HG02798 (cell line): ENCODE results near the gene NPIPB6.

Source experiments
- ATAC-seq: cut with Tn5 transposase; IDR thresholded peaks from one replicate; pipeline ENCODE4 v1.9.1; 2021; ENCODE audit warnings: mild to moderate bottlenecking; ENCODE audit not compliant: unreplicated experiment, poor library complexity

The NPIPB6 gene

DNA sequence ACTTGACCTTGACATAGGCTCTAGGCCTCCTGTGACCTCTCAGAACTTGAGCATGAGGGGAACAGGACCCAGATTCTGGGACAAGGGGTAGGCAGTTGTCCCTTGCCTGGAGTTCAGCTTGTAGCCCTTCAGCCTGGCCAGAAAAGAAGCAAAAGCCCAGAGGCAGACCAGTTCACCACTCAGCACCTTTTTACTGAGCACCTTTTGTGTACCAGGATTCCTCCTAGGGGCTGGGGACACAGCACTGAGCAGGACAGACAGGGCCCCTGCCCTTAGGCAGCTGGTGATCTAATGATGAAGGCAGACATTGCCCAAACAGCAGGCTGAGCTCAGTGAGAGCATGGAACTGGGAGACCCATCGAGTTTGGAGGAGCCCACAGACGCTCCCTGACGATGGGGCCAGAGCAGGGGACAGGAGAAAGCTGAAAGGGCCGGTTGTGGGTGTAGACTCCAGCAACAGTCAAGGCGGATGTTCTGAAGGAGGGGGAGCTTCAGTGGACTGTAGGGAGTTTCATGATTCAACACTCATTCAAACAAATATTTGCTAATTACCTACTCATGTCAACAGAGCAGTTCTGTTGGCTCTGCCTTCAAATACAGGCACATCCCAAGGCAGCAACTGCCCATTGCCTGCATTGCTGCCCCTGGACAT is 38.9 kb downstream of the NPIPB6 start:
- no peak for ATAC-seq

DNA sequence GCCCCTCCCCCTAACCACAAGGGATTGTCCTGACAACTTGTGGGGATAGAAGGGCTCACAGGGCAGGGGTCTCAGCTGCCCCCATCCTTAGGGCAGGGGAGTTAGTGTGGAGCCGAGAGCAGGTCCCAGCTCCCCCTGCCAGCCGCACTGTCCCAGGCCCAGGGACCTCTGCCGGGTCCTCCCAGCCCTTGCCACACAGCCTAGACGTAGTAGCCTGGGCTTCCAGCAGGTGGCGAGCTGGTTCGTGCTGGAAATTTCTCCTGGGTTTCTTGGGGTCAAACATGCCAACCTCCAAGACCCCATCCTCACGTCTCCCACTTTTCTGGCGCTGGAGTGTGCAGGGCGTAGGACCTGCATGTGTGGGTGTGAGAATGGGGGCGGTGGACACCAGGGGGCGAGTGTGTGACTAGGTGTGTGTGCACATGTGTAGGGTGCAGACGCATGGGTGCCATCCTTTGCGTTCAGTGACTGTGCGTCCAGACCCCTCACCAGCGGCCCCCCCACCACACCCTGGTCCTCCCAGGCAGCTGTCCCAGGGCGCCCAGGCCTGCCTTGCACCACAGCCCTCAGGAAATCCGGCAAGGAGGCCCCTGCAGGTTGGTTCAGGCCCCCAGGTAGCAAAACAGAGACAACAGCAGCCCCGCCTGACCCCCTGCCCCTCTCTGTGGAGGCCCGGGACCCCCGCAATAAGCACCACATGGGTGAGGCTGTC is 41.5 kb downstream of the NPIPB6 start:
- no peak for ATAC-seq

DNA sequence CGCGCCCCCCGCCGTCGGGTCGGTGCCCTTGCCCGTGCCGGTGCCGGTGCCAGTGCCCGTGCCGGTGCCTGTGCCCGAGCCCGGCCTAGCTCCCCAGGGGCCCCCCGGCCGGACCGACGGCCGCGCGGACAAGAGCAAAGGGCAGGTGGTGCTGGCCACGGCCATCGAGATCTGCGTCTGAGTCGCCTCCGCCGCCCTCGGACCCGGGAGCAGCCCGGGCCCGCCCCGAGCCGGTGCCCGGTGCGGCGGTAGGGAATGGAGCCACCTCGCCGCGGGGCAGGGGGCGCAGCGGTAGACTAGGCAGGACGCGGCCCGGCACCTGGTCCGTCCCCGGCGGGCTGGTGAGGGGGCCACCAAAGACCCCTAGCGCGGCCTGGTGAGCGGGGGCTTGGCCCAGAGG is 42.6 kb downstream of the NPIPB6 start:
- ATAC-seq, result no peak

DNA sequence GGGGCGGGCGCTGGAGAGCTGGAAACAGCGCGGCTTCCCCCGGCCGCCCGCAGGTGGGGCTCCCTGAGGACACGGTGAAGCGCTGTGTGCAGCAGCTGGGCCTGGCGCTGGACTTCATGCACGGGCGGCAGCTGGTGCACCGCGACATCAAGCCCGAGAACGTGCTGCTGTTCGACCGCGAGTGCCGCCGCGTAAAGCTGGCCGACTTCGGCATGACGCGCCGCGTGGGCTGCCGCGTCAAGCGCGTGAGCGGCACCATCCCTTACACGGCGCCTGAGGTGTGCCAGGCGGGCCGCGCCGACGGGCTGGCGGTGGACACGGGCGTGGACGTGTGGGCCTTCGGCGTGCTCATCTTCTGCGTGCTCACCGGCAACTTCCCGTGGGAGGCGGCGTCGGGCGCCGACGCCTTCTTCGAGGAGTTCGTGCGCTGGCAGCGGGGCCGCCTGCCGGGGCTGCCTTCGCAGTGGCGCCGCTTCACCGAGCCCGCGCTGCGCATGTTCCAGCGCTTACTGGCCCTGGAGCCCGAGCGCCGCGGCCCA is 43.2 kb downstream of the NPIPB6 start:
- no peak for ATAC-seq

DNA sequence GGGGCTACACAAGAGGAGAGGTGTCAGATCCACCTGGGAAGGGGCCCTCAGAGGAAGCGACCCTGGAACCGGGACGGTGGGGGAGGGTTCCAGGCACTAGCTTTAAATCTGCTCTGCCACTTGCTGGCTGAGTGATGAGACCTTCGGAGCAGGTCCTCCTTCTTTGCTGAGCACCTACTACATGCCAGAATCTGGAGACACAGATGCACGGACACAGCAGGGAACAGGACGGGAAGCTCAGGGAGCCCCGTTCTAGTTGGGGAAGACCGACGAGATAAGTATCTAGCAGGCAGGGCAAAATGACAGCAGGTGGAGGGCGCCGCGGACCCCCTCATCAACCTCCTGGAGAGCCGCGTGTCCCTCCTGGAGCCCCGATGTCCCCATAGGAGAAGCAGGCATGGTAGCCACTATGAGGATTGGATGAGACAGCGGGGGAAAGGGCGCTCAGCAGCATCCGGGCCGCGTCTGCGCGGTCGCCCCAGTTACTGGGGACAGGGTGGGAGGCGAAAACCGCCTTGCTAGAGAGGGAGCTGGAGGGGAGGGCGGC is 43.8 kb downstream of the NPIPB6 start:
- no peak for ATAC-seq

DNA sequence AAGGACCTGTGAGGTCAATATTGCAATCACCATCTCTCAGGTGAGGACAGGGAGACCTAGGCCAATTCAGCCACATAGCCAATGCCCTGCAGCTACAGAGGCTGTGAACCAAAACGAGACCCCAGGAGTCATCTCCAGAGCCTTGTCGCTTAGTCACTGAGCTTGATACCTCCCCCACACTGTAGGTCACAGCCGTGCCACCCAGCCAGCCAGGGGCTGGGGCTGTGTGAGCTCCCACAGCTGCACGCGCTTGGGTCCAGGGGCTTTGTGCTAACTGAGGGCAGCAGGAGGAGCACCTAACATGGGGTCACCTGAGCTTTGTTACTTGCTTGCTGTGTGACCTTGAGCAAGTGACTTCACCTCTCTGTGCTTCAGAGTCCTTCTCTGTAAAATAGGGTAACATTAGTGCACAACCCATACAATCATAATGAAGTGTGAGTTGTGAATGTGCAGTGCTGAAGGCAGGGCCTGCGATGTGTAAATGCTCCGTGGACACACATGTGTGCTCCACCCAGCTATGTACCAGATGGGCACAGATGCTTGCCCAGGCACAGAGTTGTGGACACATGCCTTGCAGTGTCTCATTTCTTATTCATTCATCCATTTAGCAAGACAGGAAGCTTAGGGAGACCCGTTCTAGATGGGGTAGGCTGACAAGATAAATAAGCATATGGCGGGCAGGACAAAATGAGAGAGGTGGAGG is 45.1 kb downstream of the NPIPB6 start:
- no peak for ATAC-seq

DNA sequence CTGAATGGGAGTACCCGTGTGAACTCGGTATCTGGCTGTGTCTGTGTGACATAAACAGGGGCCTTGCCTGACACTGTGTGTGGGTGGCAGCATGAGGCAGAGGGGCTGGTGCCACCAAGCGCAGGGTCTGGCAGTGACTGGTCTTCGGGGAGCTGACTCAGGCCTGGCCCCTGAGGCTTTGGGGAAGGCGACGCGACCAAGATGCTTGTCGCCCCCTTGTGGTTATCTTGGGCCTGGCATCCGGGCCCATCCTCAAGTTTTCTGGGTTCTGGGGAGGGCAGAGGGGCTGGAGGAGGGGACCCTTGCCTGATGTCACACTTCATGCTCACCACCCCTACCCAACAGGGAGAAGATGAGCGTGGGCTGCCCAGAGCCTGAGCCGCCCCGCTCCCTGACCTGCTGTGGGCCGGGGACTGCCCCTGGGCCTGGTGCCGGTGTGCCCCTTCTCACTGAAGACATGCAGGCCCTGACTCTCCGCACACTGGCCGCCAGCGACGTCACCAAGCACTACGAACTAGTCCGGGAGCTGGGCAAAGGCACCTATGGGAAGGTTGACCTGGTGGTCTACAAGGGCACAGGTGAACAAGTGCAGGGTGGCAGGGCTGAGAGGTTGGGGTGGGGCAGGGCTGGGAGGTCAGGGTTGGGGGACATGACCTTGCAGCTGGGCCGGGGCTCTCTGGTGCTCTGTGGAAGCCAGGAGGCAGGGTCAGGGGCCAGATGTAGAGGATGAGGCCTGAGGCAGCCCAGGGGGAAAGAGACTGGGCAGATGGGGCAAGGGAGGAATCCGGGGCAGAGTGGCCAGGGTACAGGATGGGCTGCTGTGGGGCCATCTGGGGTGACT is 46.0 kb downstream of the NPIPB6 start:
- no peak for ATAC-seq

DNA sequence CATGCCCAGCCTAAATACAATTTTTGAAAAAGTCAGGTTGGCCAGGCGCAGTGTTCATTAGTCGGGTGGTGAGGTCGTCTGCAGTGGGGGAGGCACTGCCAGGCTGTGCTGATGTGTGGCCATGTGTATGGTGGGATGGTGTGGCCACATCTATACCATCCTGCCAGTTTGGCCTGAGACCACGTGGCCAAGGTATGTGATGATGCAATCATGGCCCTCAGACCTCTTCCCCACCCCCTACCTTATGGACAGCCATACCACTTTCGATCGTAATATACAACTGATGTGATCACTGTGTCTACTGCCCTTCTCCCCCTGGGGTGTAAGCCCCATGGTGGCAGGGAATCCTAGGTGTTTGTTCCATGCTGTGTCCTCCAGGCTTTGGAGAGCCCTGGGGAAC is 47.3 kb downstream of the NPIPB6 start:
- no peak for ATAC-seq

DNA sequence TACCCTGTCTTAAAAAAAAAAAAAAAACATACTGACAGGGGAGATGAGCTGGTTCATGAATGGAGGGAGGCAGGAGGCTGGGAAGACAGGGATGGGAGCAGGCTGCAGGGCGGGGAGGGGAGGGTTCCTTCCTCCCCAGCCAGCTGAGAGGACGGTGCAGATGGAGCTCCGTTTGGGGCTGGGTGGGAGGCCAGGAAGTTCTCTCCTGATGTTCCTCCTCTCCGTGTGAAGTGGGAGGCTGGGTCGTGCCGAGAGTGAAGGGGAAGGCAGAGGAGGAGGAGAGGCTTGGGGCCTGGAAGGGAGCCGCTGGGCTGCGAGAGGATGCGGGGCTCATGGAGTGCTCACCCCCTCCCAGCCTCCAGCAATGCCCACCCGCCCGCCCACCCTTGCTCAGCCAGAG is 49.7 kb downstream of the NPIPB6 start:
- ATAC-seq, result no peak

DNA sequence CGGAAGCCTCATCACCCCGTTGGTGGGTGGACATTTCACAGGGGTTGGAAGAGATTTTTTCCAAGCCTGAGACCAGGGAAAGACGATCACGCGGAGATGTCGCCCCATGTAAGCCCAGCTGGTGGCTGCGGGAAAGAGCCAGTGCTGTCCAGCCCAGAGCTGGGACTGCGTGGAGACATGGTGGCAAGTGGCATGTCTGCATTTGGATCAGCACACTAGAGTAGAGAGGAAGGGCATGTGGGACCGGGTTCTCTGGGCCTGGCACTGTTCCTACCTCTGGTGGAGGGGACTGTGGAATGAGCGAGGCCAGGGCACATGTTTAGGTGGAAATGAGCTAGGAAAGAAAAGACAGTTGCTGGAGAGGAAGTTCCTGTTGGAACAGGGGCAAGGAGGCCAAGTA is 51.0 kb downstream of the NPIPB6 start:
- no peak for ATAC-seq

DNA sequence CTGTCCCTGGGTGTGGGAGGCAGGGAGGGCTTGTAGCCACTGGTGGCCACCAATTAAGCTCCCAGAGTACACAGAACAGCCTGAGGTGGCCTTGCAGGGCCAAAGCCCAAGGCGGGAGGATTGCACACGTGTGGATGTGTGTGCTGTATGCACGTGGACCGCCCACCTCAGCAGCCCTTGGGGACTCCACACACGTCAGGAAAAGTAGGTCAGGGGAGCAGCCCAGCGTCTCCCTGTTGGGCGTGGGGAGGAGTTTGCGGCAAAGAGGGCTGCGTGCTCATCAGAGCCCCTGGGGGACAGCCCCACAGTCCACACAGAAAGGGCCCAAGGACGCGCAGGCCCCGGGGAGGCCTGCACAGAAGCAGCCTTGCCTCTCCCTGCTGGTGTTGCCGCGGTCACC is 51.4 kb downstream of the NPIPB6 start:
- ATAC-seq, result no peak

DNA sequence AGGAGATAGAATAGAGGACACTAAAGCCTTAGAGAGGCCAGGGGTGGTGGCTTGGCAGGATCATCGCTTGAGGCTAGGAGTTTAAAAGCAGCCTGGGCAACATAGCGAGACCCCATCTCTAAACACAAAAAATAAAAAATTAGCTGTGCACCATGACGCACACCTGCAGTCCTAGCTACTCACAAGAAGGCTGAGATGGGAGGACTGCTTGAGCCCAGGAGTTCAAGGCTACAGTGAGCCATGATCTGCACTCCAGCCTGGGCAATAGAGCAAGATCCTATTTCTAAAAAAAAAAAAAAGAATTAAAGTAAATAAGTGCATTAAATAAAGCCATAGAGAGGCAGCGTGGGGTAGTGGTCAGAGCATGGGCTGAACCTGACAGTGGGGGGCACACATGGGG is 51.9 kb downstream of the NPIPB6 start:
- no peak for ATAC-seq

DNA sequence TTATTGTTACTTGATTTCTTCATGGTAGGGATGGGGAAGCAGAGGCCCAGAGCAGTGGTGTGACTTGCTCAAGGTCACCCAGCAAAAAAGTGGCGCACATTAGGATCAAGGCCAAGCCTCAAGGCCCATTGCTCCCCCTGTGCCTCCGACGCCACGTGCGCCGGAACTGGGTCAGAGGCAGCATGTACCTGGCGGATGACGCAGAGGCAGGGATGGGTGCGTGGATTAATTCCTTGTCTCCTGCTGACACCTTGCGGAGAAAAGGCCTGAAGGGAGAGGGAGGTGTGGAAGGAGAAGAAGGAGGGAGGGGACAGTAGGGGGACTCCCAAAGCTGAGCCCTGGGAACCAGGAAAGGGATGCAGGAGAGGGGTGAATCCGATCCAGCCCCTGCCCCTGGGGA is 52.5 kb downstream of the NPIPB6 start:
- no peak for ATAC-seq

DNA sequence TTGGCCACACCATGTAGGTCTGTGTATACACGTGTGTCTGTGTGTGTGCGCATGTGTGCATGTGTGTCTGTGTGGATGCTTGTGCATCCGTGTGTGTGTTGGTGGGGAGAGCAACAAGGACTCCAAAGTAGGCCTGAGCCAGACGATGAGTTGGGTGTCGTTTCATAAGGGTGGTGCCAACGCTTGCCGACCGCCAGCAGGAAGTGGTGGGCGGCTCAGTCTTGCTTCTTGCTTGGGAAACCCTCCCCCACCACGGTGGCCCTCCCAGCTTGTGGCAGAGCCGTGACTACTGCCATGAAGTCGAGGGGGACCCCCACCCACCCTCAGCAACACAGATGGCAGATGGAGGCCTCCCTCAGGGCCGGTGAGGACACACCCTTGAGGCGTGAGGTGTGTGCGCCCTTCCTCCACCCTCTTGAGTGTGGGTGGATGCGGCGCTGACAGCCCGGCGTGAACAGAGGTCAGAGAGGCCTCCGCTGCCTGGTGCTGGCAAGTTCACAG is 53.4 kb downstream of the NPIPB6 start:
- ATAC-seq, result no peak

DNA sequence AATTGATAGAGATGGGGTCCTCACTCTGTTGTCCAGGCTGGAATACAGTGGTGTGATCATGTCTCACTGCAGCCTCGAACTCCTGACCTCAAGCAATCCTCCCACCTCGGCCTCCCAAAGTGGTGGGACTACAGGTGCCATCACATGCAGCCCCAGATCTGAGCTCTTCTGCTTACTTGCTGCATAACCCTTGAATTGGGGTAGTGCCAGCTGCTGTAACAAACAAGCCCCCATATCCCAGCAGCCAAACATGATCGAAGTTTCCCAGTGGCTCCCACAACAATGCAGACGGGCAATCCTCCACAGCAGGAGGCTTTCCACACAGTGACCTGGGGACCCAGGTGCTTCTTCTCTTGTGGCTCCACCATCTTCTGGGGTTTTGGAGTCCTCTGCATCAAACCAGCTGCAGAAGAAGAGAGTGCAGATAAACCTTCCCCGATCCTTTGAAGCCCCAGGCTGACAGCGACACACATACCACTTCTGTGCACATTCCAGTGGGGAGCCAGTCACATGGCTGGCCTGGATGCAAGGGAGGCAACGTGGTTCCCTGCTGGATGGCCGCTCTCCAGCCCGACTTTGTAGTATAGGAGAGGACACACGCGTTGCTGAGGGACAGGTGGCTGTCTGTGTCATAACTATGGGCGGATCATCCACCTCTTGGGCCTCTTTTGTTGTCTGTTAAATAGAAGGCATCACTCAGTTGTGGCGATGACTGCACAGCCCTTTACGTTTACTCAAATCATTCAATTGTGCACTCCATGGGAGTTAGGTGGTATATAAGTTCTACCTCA is 54.3 kb downstream of the NPIPB6 start:
- ATAC-seq, result no peak

DNA sequence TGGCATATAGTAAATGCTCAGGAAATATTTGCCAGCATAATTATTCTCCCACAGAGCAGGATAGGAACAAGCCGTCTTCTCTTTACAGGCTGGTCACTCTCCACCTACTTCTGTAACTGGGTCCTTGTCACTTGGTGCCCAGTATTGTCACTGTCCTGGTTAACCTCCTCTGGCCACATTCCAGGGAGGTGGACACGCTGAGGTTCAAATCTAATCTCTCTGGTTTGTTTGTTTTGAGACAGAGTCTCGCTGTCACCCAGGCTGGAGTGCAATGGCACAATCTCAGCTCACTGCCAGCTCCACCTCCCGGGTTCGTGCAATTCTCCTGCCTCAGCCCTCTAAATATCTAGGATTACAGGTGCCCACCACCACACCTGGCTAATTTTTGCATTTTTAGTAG is 55.4 kb downstream of the NPIPB6 start:
- ATAC-seq, result no peak

DNA sequence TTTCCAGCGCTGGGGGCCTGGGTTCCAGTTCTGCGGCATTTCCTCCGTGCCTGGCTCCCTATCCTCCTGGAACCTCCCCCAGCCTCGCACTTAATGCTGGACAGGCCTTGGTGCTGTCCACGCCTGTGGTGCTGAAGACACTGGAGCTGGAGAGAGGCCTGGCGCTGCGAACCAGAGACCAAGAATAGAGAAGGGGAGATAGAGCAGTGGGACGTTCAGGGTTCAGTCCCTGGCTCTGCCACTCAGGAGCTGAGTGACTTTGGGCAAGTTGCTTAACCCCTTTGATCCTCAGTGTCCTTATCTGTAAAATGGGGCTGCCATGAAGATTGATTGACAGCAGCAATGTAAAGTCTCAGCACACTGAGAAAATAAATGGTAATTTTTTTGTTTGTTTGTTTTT is 59.1 kb downstream of the NPIPB6 start:
- ATAC-seq, result no peak

DNA sequence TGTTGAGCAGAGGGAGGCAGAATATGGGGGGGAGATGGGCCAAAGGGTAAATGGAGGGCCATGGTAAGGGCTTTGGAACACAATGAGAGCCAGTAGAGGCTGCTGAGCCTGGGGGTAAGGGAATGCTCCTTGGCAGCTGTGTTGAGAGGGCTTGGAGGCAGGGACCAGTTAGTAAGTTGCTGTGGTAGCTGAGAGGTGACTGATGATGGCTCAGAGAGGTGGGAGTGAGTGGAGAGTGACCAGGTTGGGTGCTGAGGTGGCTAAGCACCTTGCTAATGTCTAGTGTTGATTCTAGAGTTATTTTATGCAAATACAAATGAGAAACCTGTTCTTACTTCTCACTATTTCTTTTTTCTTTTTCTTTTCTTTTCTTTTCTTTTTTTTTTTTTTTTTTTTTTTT is 60.2 kb downstream of the NPIPB6 start:
- no peak for ATAC-seq

DNA sequence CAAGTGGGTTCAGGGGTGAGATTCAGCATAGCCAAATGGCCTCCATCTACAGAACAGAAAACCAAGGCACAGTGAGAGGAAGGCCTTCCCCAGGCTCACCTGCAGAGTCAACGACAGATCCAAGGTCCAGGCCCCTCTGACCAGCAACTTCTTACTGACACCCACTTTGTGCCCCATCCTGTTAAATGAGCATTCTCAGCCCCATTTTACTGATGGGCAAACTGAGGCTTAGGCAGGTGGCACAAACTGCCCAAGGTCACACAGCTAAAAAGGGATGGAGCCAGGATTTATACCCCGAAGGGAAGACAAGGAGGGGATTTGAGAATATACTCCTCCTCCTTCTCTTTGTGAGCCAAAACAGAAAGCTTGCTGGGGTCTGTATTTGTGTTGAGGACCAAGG is 61.7 kb downstream of the NPIPB6 start:
- ATAC-seq, result no peak
